Measurements from ENCODE around the gene GRN.
A peak's percentile ranks its signal among the peaks of the same experiment; 100 is the strongest.

Gene GRN

GRCh38 chr17:44344939-44345453, at the start of gene GRN:
TSS of gene GRN (plus strand) at chr17:44345302. CDS start at chr17:44349165, 3,863 bp downstream.
- DNase-seq, result peak; percentile 99

DNA sequence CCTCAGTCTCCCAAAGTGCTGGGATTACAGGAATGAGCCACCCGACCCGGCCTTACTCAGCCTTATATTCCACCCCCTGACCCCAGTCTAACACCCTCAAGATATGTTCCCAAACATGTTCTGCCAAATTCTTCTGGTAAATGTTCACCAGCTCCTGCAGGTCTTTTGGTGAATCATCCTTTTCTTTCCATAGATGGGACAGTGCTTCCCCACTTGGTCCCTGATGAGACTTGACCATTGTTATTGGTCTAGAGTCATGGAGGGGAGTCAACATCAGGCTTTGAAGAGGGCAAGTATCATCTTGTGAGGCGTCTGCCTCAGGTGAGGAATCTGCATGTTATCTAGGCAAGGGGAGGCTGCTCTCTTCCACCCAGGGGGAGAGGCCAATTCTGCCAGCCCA, 47.1 kb upstream of the GRN start:
- DNase-seq, result no peak

DNA sequence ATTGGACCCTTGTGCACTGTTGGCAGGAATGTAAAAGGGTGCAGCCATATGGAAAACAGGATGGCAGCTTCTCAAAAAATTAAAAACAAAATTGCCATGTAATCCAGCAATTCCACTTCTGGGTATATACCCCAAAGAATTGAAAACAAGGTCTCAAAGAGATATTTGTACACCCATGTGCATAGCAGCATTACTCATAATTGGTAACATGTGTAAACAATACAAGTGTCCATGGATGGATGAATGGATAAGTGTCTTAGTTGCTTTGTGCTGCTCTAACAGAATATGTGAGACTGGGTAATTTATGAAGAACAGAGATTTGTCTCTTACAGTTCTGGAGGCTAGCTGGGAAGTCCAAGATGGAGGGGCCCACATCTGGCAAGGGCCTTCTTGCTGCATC, 40.5 kb upstream of the GRN start:
- DNase-seq, result no peak

DNA sequence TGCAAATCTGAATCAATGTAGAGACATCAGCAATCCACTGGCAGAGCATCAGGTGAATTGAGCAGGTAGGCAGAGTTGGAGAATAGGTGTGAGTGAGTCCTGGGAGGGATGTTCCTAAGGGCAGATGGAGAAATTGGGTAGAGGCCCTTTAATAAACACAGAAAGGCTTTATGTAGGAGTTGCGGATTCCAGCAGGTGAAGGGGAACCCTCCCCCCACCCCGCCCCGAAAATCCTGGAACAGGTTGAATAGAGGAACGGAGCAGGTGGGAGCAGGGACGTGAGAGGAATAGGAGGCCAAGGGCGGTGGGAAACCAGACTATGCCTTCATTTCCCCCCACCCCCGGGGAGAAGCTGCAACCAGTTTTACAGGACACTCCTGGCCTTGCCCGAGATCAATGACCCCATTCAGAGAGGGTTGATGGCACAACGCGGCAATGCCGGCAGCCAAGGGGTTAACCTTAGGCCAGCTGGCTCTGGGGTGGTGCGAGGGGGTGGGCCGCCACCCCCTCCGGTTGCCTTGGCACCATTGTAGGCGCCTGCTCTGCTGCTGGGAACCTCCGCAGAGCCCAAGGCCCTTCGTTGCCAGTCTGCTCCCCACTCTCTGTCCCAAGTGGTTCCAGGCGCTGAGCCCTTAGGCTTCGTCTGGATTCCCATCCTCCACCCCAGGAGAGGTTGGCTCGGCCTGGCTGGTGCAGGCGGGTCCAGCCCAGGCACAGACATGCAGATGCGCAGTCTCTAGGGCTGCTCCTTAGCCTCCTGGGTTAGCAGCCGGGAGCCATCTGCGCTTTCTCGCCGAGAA, 37.5 kb upstream of the GRN start:
- DNase-seq, result peak; percentile 72

DNA sequence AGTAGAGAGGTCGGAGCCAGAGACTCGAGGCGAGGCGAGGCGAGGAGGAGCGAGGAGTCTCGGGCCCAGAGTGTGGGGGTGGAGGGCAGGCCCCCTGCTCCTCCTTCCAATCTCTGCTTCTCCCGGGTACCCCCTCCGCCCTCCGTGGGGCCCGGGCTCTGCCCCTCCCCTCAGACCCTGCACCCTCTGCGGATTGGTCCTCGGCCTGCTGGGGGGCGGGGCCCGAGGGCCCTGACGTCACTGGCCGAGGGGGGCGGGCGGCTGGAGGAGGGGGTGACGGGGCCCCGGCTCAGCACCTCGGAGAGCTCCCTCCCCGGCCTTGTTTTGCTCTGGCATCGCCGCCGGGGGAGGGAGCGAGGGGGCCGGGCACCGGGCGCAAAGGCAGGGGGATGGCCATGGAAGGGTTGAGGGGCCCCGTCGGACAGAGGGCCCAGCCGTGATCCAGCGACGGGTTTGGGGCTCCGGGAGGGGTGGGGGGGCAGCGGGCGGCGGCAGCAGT, 36.7 kb upstream of the GRN start, which contains the start of gene RUNDC3A:
Gene RUNDC3A, plus strand, starts transcription at position 282 of the 499 bp plus-strand sequence. CDS start 232 bp downstream, outside the sequence.
- peak; percentile 84 for DNase-seq

DNA sequence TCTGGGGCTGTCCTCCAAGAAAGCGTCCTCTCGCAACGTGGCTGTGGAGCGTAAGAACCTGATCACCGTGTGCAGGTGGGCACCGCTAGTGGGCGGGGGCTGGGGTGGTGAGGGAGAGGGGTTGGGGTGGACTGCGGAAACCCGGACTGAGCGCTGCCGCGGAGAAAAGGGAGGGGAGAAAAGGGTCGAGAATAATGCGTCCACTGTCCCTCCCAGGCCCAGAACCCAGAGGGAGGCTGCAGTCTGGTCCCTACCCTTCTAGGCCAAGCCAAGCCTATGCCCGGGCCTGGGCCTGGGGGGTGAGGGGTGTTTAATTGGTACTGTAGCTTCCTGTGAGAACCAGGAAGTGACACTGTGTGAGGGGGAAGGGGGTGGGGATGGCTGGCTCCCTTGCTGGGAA, 36.2 kb upstream of the GRN start:
- DNase-seq, result peak; percentile 51

DNA sequence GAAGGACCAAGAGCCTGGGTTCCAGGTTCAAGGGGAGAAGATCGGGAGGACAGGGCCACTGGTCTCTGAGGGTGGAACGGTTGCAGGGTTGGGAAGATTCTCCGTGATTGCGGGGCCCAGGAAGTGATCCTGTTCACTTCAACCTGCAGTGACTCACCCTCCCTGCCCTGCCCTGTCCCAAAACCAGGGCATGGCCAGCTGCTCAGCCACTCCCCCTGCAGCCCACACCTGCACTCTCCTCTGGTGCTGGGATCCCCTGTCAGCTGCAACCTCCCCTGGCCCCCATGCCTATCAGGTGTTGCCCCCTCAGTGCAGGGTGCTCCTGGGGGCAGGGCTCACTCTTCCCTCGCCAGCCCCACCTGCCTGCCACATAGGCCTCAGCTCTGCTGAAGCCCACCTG, 35.6 kb upstream of the GRN start:
- DNase-seq, result no peak

DNA sequence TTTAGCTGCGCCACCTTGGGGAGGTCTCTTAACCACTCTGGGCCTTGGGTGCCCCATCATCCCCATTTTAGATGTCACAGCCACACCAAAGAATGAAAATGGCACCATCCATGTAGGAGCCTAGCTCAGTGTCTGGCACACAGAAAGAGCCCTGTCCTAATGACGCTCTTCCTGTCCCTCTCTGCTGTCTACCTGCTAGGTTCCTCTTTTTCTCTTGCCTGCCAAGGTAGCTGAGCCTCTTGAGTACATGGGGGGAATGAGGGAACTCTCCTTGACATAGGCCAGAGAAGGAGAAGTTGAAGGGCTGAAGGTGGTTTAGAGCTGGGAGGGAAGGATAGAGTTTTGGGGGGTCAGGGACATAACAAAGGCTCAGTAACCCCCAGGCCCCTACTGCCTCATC, 34.9 kb upstream of the GRN start:
- no peak for DNase-seq

GRCh38 chr17:44310609-44311376, 34.3 kb upstream of the GRN start:
- DNase-seq, result no peak

- DNase-seq, result no peak
Measured at GRCh38 chr17:44311562-44312181, 33.4 kb upstream of the GRN start.

GRCh38 chr17:44312396-44313104, 32.6 kb upstream of the GRN start:
- DNase-seq, result no peak

- DNase-seq, result no peak
Measured at GRCh38 chr17:44314031-44314430, 31.1 kb upstream of the GRN start.

DNA sequence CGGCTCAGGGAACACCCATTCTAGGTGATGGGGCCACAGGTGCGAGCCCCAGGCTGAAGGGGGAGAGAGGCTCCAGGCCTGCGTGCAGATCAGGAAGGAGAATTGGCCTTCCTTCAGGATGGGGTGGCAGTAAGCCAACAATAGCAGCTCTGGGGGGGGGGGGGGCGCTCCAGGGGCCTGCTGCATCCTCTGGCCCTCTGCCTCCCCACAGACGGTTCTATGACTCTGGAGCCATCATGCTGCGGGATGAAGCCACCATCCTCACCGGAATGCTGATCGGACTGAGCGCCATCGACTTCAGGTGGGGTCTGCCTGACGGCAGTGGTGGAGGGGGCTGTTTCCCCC, 30.6 kb upstream of the GRN start:
- DNase-seq, result no peak

DNA sequence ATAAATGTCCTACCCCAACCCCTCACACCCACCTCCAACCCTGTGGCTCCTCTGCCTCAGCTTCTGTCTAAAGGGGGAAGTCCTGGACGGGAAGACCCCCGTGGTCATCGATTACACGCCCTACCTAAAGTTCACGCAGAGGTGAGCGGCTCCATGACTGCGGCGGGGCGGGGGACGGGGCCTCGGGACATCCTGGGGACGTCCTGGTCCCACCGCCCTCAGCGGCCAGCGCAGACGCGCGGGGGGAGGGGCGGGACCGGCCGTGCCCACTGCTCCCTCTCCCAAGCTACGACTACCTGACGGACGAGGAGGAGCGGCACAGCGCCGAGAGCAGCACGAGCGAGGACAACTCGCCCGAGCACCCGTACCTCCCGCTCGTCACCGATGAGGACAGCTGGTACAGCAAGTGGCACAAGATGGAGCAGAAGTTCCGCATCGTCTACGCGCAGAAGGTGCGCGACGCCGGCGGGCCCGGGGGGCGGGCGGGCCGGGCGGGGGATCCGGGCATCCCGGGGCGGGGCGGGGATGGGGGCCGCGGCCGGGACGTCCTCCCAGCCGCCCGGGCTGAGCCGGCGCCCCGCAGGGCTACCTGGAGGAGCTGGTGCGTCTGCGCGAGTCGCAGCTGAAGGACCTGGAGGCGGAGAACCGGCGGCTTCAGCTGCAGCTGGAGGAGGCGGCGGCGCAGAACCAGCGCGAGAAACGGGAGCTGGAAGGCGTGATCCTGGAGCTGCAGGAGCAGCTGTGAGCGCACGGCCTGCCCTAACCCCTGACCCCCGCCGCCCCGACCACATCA, 30.0 kb upstream of the GRN start:
- no peak for DNase-seq

GRCh38 chr17:44315760-44316731, 29.1 kb upstream of the GRN start:
- DNase-seq, result no peak

- DNase-seq, result no peak
Measured at GRCh38 chr17:44317545-44317944, 27.6 kb upstream of the GRN start.

DNA sequence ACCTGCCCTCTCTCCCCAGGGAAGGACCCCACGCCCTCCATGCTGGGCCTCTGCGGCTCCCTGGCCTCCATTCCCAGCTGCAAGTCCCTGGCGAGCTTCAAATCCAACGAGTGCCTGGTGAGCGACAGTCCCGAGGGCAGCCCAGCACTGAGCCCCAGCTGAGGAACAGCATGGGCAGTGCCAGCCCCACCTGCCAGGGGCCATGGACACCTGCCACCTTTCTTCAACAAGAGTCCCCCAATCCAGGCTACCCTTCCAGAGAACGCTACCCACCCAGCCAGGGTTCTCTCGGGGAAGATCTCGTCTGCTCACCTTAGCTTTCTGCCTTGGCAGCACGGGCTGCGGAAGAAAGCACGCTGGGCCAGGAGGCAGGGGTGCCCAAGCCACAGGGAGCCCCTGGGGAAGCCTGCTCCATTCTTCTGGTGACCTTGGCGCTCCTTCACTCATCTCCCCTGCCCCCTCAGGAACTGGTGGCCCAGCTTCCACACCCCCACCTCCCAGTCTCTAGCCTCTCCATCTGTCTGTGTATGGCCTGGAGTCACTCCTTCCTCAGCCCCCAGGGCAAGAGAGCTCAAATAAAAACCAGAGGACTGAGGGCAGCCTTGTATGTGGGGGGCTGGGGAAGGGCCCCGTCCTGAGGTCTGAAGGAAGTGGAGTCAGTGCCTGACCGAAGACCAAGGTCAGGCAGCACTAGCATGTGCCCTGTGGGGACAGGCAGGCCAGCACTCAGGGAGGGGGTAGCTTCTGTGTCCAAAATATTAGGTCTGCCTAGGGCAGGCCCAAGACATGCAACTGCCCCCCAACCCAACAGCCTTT, 26.8 kb upstream of the GRN start:
- no peak for DNase-seq

DNA sequence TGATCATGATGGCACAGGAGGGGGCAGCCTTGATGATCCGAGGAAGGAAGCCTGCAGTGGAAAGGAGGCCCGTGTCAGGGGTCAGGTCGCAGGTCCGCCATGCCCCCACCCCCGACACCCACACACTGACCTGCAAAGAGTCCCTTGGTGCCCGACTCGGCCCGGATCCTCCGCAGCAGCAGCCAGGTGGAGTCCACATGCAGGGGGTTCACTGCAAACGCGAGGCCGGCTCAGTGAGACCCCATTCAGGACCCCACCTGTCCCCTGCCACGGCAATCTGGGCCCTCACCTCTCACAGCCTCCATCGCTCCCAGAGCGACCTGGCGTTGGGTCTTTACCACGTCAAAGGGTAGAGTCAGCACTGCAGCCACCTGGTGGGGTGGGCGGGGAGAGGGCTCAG, 25.0 kb upstream of the GRN start:
- DNase-seq, result no peak

- DNase-seq, result no peak
Measured at GRCh38 chr17:44321246-44322120, 23.6 kb upstream of the GRN start.
